HepG2 (cell line): ENCODE data around the gene COL4A2. TPM values are rescaled to one million over a fixed set of nuclear protein-coding genes. Genes with fewer than 3 reads are reported as not detected.

ENCODE experiments used
- ATAC-seq: fragments of 200-7000 bp; cut with Tn5 transposase; 3 replicates; pipeline ENCODE4 v1.9.1; 2020; ENCODE audit warnings: mild to moderate bottlenecking, moderate library complexity
- BruUV-seq: library from RNA; stranded (reverse); fragments of 400-500 nt; replicated peaks from 2 replicates; lab custom pipeline; 2021; lab: Mats Ljungman, UMichigan
- CTCF ChIA-PET: fragments of 300-600 bp; formaldehyde crosslinking; extraction: SDS; loops from one replicate; lab custom pipeline; 2021; ENCODE audit warnings: low total read pairs, inconsistent platforms, low intra/inter-chr PET ratio; lab: Yijun Ruan, JAX
- POLR2A ChIA-PET: fragments of 350-600 bp; sonication (Branson Sonifier 250); formaldehyde crosslinking; loops from one replicate; lab custom pipeline; 2020; ENCODE audit warnings: antibody characterized with exemption, inconsistent platforms; lab: Yijun Ruan, JAX
- DNase-seq: peaks from one replicate; pipeline ENCODE4 v3.0.0-alpha.2; 2015; ENCODE audit warnings: low spot score
- FAIRE-seq: peaks from 3 replicates; lab custom pipeline; 2011; peaks lifted over from hg19 to GRCh38; lab: Jason Lieb, UNC
- H2AFZ ChIP-seq: one replicate; pipeline ENCODE4 v1.6.1; 2011; ENCODE audit warnings: low read length, inconsistent platforms
- H3K27ac ChIP-seq: fragments of 300-600 bp; 3 replicates; pipeline ENCODE4 v1.8.0; 2011; ENCODE audit warnings: mixed run types, mild to moderate bottlenecking, mixed read lengths, low read length, inconsistent platforms; ENCODE audit not compliant: insufficient read depth; ENCODE audit errors: extremely low read length
- H3K27me3 ChIP-seq, 2 experiments: fragments of 200-600 bp in 1 of 2; 2 replicates in 1 of 2; 3 replicates in 1 of 2; pipeline versions ENCODE4 v1.6.0 to v1.8.0; 2011; ENCODE audit warnings: low read length in 2 of 2, mild to moderate bottlenecking in 2 of 2, moderate library complexity in 2 of 2, inconsistent platforms in 1 of 2; ENCODE audit not compliant: insufficient read depth in 2 of 2, control insufficient read depth in 1 of 2
- H3K36me3 ChIP-seq, 2 experiments: fragments of 200-600 bp in 1 of 2; replicated peaks in 1 of 2; 2 replicates in 1 of 2; 3 replicates in 1 of 2; pipeline versions ENCODE4 v1.5.1 to v1.8.0; 2011; ENCODE audit warnings: low read length in 2 of 2, inconsistent platforms in 1 of 2; ENCODE audit not compliant: insufficient read depth in 2 of 2, control insufficient read depth in 1 of 2
- H3K4me1 ChIP-seq: 2 replicates; pipeline ENCODE4 v1.5.1; 2012; ENCODE audit warnings: low read length, inconsistent platforms; ENCODE audit not compliant: insufficient read depth
- H3K4me2 ChIP-seq: 2 replicates; pipeline ENCODE4 v1.6.0; 2011; ENCODE audit warnings: low read depth, low read length, inconsistent platforms
- H3K4me3 ChIP-seq, 3 experiments: fragments of 200-600 bp in 1 of 3; sonication (generic), shearing (Covaris generic) in 1 of 3; replicated peaks in 1 of 3; 2 replicates each; pipeline ENCODE4 v1.5.1; 2011 to 2016; ENCODE audit warnings: low read length in 3 of 3, inconsistent platforms in 2 of 3, low read depth in 2 of 3, mild to moderate bottlenecking in 2 of 3, control low read depth in 1 of 3, mixed read lengths in 1 of 3; ENCODE audit not compliant: insufficient read depth in 1 of 3
- H3K79me2 ChIP-seq: one replicate; pipeline ENCODE4 v1.6.1; 2011; ENCODE audit warnings: low read length, inconsistent platforms; ENCODE audit not compliant: insufficient read depth
- H3K9ac ChIP-seq: 2 replicates; pipeline ENCODE4 v1.6.0; 2011; ENCODE audit warnings: mild to moderate bottlenecking, low read depth, low read length, inconsistent platforms; ENCODE audit not compliant: insufficient read depth
- H3K9me3 ChIP-seq: 2 replicates; pipeline ENCODE4 v1.5.1; 2012; ENCODE audit warnings: mild to moderate bottlenecking, low read length
- H4K20me1 ChIP-seq: 2 replicates; pipeline ENCODE4 v1.6.0; 2011; ENCODE audit warnings: inconsistent platforms, mild to moderate bottlenecking, low read length, moderate library complexity; ENCODE audit not compliant: insufficient read depth
- ATF1 ChIP-seq: IDR thresholded peaks from 2 replicates; pipeline ENCODE4 v1.6.1; 2016; ENCODE audit warnings: mild to moderate bottlenecking, control low read depth
- BORCS8-MEF2B ChIP-seq: sonication (generic); formaldehyde crosslinking; IDR thresholded peaks from 2 replicates; pipeline ENCODE4 v1.8.0; 2022; ENCODE audit warnings: mild to moderate bottlenecking, missing genetic modification reagents
- FOXJ3 ChIP-seq: sonication (generic); formaldehyde crosslinking; IDR thresholded peaks from 2 replicates; pipeline ENCODE4 v1.4.0; 2020; ENCODE audit warnings: missing genetic modification reagents, mild to moderate bottlenecking, borderline replicate concordance
- GABPA ChIP-seq, 2 experiments: IDR thresholded peaks; 2 replicates each; pipeline ENCODE4 v1.6.1; 2011 to 2016; ENCODE audit warnings: low read depth in 2 of 2, low read length in 1 of 2, missing biosample characterization in 1 of 2, missing genetic modification characterization in 1 of 2
- HOXA5 ChIP-seq: sonication (generic); formaldehyde crosslinking; IDR thresholded peaks from 2 replicates; pipeline ENCODE4 v1.4.0; 2020; ENCODE audit warnings: missing genetic modification reagents
- MAZ ChIP-seq, 2 experiments: sonication (generic) in 1 of 2; formaldehyde crosslinking in 1 of 2; IDR thresholded peaks; 2 replicates each; pipeline versions ENCODE4 v1.5.0 to v1.6.1; 2012 to 2020; ENCODE audit warnings: low read depth in 2 of 2, mild to moderate bottlenecking in 2 of 2, borderline replicate concordance in 1 of 2, improper control_type of control experiment in 1 of 2, low read length in 1 of 2, missing genetic modification reagents in 1 of 2, moderate library complexity in 1 of 2
- MZF1 ChIP-seq: sonication (generic); formaldehyde crosslinking; IDR thresholded peaks from 2 replicates; pipeline ENCODE4 v1.8.1; 2023; ENCODE audit warnings: mild to moderate bottlenecking, missing genetic modification reagents, borderline replicate concordance
- PCBP1 ChIP-seq: fragments of 200-400 bp; formaldehyde crosslinking; IDR thresholded peaks from 2 replicates; pipeline ENCODE4 v1.6.1; 2017; ENCODE audit warnings: mild to moderate bottlenecking, low read depth, low read length, borderline replicate concordance
- RARG ChIP-seq: sonication (generic); formaldehyde crosslinking; IDR thresholded peaks from 2 replicates; pipeline ENCODE4 v1.4.0; 2020; ENCODE audit warnings: low read depth, mild to moderate bottlenecking, missing genetic modification reagents
- RBM22 ChIP-seq: fragments of 200-400 bp; formaldehyde crosslinking; optimal IDR thresholded peaks from 2 replicates; pipeline ENCODE3; 2017; ENCODE audit warnings: mild to moderate bottlenecking, low read length, moderate library complexity
- U2AF2 ChIP-seq: fragments of 200-400 bp; formaldehyde crosslinking; IDR thresholded peaks from 2 replicates; pipeline ENCODE4 v1.6.1; 2017; ENCODE audit warnings: low read depth, mild to moderate bottlenecking, low read length
- ZNF30 ChIP-seq: sonication (generic); formaldehyde crosslinking; IDR thresholded peaks from 2 replicates; pipeline ENCODE4 v1.5.0; 2020; ENCODE audit warnings: mild to moderate bottlenecking, missing genetic modification reagents
- ZNF7 ChIP-seq: IDR thresholded peaks from 2 replicates; pipeline ENCODE4 v1.6.1; 2016; ENCODE audit warnings: missing biosample characterization, missing genetic modification reagents
- ZNF772 ChIP-seq: sonication (generic); formaldehyde crosslinking; IDR thresholded peaks from 2 replicates; pipeline ENCODE4 v1.5.0; 2020; ENCODE audit warnings: mild to moderate bottlenecking, missing genetic modification reagents
- ZNF83 ChIP-seq: sonication (generic); formaldehyde crosslinking; IDR thresholded peaks from 2 replicates; pipeline ENCODE4 v1.4.0; 2020; ENCODE audit warnings: missing genetic modification reagents, mild to moderate bottlenecking, borderline replicate concordance
- ZSCAN30 ChIP-seq: sonication (generic); formaldehyde crosslinking; IDR thresholded peaks from 2 replicates; pipeline ENCODE4 v1.5.0; 2020; ENCODE audit warnings: mild to moderate bottlenecking, missing genetic modification reagents
- WGBS: methylation state at CpG from one replicate; pipeline ENCODE4 v1.1.6; 2017; ENCODE audit warnings: low lambda C conversion rate; 5-methylcytosine and 5-hydroxymethylcytosine counted together
- in situ Hi-C: cut with HindIII; loops from 2 replicates; pipeline ENCODE4 v1.10.0; 2017; ENCODE audit warnings: low pct_unique_long_range_greater_than_20kb; ENCODE audit not compliant: extremely low pct_ligation_motif_present
- intact Hi-C: fragments of 100-400 bp; cut with micrococcal nuclease; formaldehyde crosslinking; loops from one replicate; pipeline ENCODE4 v1.10.0; 2022; ENCODE audit not compliant: unreplicated experiment
- polyA plus RNA-seq, 8 experiments: library from polyadenylated mRNA; depleted of rRNA in 3 of 8; stranded (reverse) in 7 of 8; unstranded in 1 of 8; fragments of >200 nt; fragmentation: Illumina TruSeq in 4 of 8; extraction: Trizol in 4 of 8; gene quantifications; 2 replicates each; pipeline versions ENCODE4 v1.2.1 to v1.2.3, GENCODE V29; 2011 to 2016; ENCODE audit warnings: low read depth in 4 of 8, missing spikeins in 1 of 8, mixed read lengths in 1 of 8; ENCODE audit not compliant: insufficient read depth in 1 of 8
- total RNA-seq, 5 experiments: library from RNA; depleted of rRNA; stranded (reverse); fragments of >200 nt; fragmentation: Illumina TruSeq; extraction: Trizol; gene quantifications; 2 replicates each; pipeline ENCODE4 v1.2.3, GENCODE V29; 2016; ENCODE audit warnings: low read depth in 1 of 5
- TF ChIP-seq, protein P1 (sequence below): sonication (generic); formaldehyde crosslinking; IDR thresholded peaks from 2 replicates; pipeline ENCODE4 v1.5.1; 2020; ENCODE audit warnings: missing genetic modification reagents, mild to moderate bottlenecking, borderline replicate concordance
- TF ChIP-seq, protein P2 (sequence below): sonication (generic); formaldehyde crosslinking; IDR thresholded peaks from 2 replicates; pipeline ENCODE4 v1.9.0; 2021; ENCODE audit warnings: missing genetic modification reagents, borderline replicate concordance

The COL4A2 gene
- total and polyA plus RNA-seq, 2 of the 13 experiments (the other 11 are each of a cell fraction or from before 2014, with no cell fraction given) = 0.22 to 1.9 TPM

DNA sequence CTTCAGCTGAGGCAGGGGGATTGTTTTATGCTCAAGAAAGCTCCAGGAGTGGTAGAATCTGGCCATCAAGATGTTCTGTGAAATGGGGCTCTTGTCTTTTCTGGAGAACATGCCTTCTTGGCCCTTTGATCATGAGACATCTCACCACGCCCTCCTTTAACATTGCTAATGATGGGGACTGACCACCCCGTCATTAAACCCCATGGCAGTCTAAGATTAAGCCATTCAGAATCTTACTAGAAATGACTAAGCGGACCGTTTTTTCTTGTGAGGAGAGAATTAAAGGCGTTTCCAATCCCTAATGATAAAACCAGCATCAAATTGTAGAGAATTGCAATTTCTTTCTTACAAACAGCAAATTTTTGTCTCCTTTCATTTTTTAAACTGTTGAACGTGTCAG is 89.4 kb downstream of the COL4A2 start (continued):
- no peak for TF ChIP-seq MAZ (IDR thresholded peaks at IDR 0.05; ENCODE audit: borderline replicate concordance, low read depth, low read length)
- TF ChIP-seq MAZ (CRISPR knock-in tag; IDR thresholded peaks at IDR 0.05; ENCODE audit: low read depth) = no peak
- TF ChIP-seq ZNF30 (CRISPR knock-in tag) = no peak

DNA sequence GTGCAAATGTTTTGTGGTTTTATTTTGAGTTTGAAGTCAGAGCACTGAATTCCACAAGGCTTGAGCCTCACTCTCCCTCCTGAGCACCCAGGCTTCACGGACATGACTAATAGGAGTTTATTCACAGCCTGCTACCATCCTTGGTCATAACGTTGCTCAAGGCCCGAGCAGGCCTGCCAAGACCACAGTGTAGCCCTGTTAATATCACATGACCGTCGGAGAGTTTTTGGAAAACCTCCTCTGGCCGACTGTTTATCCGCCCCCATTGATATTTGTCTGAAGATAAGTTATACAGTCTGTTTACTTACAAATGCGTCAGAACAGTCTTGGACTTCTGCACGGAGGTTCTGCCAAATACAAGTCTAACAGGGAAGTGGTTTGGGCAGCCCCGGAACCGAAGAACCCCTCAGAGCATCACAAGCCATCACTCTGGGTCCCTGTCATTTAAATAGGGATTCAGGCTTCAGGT is 89.9 kb downstream of the COL4A2 start:
- no TSS peak for BruUV-seq
- Histone ChIP-seq H3K36me3 (no peaks in the 10 kb centered on the region), H3K9ac (no peak overlapping the region), H3K4me3 (no peak overlapping the region), H3K27me3 (peaks cover 0 to 48% of the 10 kb centered on the region in 2 experiments; a peak in 4 of 5 replicates), H3K79me2 (no peaks in the 10 kb centered on the region), H2AFZ (no peak overlapping the region), H3K27ac (no peak overlapping the region), H3K9me3 (no peaks in the 10 kb centered on the region), H3K4me1 (no peaks in the 10 kb centered on the region), H3K4me2 (no peak overlapping the region), H4K20me1 (no peaks in the 10 kb centered on the region)
- FAIRE-seq = no peak
- CTCF ChIA-PET = no interaction called here
- in situ Hi-C loops (no loop called here), intact Hi-C loops (no loop called here)
- no peak for ATAC-seq
- 3% methylated on average over 11 of the region's 11 CpGs for WGBS
- DNase-seq = no peak
- POLR2A ChIA-PET = no interaction called here
- TF ChIP-seq MZF1 (CRISPR knock-in tag) (no peak), BORCS8-MEF2B (CRISPR knock-in tag) (no peak), FOXJ3 (CRISPR knock-in tag) (no peak), ZNF7 (no peak), GABPA (IDR thresholded peaks at IDR 0.05; ENCODE audit: low read depth, low read length) (no peak), GABPA (CRISPR knock-in tag; IDR thresholded peaks at IDR 0.05; ENCODE audit: low read depth) (no peak), RBM22 (no peak), ZNF772 (CRISPR knock-in tag) (no peak), PCBP1 (no peak), ATF1 (CRISPR knock-in tag) (no peak), U2AF2 (no peak), HOXA5 (CRISPR knock-in tag) (no peak), ZNF83 (CRISPR knock-in tag) (no peak), RARG (no peak), ZSCAN30 (CRISPR knock-in tag) (no peak)
- TF ChIP-seq, protein P1, sequence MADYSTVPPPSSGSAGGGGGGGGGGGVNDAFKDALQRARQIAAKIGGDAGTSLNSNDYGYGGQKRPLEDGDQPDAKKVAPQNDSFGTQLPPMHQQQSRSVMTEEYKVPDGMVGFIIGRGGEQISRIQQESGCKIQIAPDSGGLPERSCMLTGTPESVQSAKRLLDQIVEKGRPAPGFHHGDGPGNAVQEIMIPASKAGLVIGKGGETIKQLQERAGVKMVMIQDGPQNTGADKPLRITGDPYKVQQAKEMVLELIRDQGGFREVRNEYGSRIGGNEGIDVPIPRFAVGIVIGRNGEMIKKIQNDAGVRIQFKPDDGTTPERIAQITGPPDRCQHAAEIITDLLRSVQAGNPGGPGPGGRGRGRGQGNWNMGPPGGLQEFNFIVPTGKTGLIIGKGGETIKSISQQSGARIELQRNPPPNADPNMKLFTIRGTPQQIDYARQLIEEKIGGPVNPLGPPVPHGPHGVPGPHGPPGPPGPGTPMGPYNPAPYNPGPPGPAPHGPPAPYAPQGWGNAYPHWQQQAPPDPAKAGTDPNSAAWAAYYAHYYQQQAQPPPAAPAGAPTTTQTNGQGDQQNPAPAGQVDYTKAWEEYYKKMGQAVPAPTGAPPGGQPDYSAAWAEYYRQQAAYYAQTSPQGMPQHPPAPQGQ (CRISPR knock-in tag) = no peak
- TF ChIP-seq, protein P2, sequence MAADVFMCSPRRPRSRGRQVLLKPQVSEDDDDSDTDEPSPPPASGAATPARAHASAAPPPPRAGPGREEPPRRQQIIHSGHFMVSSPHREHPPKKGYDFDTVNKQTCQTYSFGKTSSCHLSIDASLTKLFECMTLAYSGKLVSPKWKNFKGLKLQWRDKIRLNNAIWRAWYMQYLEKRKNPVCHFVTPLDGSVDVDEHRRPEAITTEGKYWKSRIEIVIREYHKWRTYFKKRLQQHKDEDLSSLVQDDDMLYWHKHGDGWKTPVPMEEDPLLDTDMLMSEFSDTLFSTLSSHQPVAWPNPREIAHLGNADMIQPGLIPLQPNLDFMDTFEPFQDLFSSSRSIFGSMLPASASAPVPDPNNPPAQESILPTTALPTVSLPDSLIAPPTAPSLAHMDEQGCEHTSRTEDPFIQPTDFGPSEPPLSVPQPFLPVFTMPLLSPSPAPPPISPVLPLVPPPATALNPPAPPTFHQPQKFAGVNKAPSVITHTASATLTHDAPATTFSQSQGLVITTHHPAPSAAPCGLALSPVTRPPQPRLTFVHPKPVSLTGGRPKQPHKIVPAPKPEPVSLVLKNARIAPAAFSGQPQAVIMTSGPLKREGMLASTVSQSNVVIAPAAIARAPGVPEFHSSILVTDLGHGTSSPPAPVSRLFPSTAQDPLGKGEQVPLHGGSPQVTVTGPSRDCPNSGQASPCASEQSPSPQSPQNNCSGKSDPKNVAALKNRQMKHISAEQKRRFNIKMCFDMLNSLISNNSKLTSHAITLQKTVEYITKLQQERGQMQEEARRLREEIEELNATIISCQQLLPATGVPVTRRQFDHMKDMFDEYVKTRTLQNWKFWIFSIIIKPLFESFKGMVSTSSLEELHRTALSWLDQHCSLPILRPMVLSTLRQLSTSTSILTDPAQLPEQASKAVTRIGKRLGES (CRISPR knock-in tag) = no peak
